ELR (cell line): ENCODE measurements around the gene SDR39U1.

Experiments
- DNase-seq: peaks from one replicate; pipeline ENCODE4 v3.0.0-alpha.2; 2015; ENCODE audit warnings: low read depth

SDR39U1 gene

DNA sequence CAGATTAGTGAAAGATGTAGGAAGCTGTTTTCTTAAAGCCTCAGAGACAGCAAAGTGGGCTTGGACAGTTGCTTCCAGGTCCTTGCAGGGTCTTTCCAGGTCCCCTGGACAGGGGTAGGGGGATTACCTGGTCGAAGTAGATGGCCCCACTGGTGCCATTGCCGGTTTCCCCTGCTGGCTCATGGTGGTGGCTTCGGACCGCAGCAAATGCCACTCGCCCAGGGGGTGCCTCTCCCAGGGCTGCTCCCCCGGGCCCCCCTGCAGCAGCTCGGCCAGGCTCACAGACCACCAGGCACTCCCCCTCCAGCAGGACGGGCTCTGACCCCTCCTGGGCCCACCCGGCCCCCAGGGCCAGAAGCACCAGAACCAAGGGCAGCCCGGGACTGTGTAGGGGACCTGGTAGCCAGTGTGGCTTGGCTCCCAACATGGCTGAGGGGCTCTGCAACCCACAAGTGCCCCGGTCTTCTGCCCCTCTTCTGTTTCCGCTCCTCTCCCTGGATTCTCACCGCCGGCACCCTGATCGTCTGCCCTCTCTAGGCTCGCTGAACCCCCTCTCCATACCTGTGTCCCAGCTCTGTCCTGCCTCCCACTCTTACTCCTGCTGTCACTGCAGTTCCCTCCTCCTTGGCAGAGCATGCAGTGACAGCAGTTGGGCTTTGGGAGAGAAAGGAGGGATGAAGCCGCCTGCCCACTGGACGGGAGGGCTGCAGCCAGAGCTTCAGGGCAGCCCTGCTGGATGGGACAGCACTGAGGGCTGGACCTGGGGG lies 13.8 kb downstream of the SDR39U1 start:
- no peak for DNase-seq

DNA sequence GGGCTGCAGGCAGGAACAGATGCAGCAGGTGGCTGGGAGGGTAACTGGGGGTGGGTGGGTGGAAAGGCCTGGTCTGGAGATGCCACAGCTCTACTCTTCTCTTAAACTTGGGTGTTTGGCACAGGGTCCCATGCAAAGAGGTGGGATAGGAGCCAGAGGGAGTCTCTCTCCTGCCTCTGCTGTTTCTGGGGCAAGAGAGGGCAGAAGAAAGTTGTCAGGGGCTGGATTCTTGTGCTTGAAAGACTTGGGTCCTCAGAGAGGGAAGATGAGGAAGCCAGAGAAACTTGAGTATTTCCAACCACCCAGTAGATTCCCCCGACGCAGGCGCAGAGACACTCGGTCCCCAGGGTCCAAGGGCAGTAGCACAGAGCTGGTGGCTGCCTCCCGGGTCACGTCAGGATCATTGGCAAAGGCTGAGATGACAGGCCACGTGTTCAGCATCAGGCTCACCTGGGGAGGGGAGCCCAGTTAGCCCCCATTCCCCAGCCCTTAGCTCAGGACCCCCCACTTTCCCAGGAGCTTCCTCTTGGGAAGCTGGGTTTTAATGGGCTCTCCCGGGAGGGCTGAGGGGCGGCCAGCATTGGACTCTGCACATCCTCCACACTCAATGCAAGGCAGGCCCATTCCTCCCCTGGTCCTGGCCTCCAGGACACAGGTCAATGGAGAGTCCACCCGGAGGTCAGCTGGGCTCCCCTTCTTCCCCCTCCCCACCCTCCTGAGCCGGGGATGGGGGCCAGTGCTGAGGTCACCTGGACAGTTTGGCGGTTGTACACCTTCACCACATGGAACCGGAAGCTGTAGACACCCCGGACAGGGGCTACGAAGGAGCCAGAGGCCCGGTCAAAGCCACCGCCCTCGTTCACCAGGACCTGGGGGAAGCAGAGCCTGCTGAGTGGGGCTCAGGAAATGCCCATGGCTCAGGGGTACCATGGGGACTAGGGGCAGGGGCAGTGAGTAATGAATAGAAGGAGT lies 14.8 kb downstream of the SDR39U1 start:
- DNase-seq = no peak

DNA sequence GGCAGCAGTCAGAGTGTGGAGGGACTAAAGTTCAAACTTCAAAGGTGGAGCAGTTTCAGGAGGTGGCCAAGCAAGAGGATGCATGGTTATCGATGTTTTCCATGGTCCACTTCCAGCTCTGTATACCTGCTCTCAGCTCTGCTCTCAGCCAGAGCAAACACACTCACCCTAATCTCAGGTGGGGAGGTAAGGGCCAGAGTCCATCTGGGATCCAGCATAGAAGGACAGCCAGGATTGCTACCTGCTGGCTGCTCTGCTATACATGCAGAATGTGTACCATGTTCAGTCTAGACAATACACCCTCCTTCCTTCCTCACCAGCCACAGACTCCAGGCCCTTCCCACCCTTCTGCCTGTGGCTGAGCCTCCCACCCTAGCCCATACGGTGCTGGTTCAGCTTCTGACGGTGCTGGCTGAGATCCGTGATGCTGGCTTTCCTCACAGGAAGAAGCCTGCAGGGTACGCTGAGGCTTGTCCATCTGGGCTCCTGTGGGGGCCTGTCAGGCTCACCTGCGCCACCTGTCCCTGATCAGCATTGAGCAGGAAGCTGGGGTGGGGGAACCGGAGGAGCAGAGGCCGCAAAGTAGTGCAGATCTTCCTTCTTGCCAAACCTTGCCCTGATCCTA lies 15.6 kb downstream of the SDR39U1 start:
- DNase-seq = no peak

DNA sequence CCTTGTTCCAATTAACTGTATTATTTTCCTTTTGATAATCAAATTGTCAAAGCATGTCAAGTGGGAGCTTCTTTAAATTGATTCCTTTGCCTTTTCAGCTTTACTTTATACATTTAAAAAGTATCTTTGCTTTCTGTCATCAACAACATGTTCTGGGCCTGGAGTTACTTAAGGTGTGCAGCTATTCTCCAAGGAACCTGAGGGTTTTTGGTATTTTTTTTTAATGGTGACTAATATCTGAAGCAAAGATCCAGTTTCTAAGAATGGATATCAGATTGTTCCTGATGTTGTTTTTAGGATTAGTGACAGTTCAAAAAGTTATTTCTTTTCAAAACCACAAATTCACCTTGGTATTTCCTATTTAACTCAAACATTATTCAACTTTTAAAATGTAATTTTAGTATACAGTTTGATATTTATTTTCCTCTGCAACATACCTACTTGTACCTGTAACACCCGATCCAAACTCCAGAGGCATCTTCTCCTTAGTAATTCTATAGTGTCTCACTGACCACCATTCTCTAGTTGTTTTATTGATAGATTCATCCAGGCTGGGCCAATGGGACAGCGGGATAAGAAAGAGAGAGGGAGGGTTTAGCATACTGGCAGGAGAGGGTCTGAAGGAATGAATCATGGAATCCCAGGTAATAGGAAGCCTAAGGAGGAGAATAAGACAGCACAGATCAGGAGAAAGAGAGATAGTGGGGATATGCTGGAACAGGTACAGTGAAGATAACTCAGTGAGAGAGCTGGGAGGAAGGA lies 16.2 kb downstream of the SDR39U1 start:
- no peak for DNase-seq

DNA sequence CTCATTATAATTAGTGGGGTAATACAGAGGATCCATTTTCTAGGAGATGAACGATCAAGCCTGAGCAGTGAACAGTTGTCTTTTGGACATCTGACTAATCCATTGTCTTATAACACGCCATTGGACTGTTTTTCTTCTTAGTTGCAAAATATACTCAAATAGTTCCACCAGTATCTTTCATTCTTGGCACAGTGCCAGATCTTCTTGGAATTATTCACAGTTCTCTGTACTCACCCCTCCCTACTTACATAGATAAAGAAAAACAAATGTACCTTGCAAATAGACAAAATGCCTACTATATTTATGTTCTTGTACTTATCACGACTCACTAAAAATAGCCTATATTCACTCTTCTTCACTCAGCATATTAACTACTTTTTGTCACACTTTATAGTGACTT lies 16.9 kb downstream of the SDR39U1 start:
- peak; percentile 63 for DNase-seq

DNA sequence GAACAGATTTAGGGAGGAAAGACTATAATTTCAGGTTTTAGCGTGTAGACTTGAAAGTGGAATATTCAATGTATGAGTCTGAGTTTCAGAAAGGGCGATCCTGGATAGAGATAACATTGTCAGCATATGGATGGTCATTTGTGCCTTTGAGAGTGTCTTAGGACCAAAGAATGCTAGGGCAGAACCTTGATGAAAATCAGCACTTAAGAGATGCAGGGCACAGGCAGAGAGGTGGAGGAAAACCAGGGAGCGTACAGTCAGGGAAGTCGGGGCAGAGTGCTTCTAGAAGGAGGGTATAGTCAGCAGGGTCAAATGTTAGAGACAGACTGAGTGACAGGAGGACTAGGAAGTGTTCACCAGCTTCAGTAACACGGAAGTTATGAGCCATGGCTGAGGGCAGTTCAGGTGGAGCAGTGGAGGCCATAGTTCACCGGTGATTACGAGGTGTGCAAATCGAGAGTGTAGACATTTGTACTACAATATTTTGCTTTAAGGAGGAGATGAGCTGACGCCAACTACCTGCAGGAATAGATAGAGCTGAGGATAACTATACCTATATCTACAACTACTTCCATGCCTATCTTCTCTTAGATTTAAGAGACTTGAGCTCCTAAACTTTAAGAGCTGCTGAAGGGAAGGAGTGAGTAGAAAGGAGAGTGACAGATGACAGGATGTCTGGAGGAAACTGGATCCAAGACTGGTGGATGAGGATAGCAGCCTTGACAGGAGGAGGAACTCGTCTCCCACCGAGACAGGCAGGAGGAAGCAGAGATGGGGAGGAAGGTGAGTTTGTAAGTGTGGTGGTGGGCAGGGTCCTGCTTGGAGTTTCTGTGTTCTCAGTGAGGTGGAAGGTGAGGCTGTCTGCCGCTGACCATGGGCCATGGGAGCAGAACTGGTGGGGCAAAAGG lies 19.6 kb downstream of the SDR39U1 start:
- no peak for DNase-seq

DNA sequence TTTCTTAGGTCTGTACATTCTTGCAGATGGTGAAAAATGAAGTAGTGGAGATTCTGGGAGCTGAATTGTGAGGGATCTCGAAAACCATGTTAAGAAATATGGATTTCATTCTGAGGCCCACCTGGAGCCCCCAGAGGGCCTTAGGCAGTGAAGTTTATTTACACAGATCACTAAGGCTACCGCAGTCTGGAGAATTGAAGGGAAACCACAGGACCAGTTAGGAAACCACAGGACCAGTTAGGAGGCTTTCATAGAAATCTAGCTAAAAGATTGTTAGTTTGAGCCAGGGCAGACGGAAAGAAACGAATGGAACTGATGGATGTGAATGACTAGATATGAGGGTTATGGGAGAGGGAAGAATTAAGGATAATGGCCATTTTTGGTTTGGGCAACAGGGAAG lies 20.3 kb downstream of the SDR39U1 start:
- DNase-seq = no peak

DNA sequence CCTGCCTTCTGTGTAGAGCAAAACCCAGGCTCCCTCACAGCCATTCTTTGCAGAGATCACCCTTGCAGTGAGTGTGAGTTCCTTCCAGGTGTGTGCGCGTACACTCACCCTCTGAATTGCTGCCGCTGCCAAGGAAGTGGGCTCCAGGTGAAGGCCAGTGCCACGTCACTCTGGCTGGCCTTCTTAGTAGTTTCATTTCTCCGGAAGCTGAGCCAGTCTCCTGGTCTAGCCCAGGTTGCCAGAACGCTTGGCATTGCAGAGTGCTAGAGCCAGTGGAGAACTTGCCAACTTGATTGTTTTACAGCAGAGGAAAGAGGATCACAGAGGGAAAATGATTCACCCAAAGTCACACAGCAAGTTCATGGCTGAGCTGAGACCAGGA lies 24.1 kb downstream of the SDR39U1 start:
- no peak for DNase-seq

DNA sequence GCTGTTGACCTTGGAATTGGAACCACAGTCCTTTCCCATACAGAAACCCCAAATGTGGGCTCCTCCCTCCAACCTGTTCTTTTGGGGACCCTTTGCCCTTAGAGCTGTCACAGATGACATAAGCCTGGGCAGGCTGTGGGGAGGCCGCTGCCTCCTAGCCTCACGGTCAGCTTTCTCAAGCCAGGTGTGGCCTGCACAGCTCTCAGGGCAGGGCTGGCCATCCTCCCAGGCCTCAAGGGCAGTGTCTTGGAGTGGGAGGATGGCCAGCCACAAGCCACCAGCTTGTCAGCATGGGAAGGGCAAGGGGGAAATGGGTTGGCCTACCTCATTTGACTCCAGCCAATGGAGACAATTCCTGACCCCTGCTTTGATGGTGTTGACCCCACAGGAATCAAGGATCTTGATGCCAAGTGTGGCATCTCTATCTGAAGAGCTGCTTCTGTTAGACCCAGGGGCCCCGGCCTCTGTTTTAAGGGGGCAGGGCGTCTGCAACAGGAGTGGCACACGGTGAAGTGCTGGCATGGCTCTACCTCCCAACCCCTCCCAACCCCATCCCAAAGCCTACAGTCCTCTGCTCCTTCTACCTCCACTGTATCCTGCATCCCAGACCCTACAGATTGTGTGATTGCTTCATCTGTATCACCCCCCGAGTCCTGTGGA lies 24.6 kb downstream of the SDR39U1 start:
- no peak for DNase-seq

DNA sequence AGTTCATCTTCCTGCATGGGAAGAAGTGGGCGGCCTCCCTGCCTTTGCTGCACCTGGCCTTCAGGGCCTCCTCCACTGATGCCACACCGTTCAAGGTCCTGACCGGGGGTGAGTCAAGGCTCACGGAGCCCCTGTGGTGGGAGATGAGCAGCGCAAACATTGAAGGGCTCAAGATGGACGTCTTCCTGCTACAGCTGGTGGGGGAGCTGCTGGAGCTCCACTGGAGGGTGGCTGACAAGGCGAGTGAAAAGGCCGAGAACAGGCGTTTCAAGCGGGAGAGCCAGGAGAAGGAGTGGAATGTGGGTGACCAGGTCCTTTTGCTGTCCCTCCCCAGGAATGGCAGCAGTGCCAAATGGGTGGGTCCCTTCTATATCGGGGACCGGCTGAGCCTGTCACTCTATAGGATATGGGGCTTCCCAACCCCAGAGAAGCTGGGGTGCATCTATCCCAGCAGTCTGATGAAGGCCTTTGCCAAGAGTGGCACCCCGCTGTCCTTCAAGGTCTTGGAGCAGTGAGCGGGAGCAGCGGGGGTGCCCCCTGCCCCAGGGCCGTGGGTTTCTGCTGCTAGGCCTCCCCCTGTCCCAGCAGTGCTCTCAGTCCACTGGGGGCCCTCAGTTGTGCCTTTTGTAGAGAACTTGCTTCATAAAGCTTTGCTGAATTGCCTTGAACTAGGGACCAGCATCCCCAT lies 25.5 kb downstream of the SDR39U1 start:
- no peak for DNase-seq

DNA sequence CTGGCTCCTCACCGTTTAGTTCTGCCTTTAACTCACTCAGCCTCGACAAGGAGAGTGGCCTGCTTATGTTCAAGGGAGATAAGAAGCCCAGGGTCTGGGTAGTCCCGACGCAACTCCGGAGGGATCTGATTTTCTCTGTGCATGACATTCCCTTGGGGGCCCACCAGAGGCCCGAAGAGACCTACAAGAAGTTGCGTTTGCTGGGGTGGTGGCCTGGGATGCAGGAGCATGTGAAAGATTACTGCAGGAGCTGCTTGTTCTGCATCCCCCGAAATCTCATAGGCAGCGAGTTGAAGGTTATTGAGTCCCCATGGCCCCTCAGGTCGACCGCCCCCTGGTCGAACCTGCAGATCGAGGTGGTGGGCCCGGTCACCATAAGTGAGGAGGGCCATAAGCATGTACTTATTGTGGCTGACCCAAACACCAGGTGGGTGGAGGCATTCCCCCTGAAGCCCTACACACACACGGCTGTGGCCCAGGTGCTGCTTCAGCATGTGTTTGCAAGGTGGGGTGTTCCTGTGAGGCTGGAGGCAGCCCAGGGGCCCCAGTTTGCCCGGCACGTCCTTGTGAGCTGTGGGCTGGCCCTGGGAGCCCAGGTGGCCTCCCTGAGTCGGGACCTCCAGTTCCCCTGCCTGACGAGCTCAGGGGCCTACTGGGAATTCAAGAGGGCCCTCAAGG lies 26.2 kb downstream of the SDR39U1 start:
- DNase-seq = no peak

DNA sequence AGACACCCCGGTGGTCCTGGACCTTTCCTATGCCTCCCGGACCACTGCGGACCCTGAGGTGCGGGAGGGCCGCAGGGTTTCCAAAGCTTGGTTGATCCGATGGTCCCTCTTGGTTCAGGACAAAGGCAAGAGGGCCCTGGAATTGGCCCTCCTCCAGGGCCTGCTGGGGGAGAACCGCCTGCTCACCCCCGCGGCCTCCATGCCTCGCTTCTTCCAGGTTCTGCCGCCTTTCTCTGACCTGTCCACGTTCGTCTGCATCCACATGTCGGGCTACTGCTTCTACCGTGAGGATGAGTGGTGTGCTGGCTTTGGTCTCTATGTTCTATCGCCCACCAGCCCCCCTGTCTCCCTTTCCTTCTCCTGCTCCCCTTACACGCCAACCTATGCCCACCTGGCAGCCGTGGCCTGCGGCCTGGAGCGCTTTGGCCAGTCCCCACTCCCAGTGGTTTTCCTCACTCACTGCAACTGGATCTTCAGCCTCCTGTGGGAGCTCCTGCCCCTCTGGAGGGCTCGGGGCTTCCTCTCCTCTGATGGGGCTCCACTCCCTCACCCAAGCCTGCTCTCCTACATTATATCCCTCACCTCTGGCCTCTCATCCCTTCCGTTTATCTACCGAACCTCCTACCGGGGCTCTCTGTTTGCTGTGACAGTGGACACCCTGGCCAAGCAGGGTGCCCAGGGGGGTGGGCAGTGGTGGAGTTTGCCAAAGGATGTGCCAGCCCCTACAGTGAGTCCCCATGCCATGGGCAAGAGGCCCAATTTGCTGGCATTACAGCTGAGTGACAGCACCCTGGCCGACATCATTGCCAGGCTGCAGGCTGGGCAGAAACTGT lies 26.9 kb downstream of the SDR39U1 start:
- no peak for DNase-seq

DNA sequence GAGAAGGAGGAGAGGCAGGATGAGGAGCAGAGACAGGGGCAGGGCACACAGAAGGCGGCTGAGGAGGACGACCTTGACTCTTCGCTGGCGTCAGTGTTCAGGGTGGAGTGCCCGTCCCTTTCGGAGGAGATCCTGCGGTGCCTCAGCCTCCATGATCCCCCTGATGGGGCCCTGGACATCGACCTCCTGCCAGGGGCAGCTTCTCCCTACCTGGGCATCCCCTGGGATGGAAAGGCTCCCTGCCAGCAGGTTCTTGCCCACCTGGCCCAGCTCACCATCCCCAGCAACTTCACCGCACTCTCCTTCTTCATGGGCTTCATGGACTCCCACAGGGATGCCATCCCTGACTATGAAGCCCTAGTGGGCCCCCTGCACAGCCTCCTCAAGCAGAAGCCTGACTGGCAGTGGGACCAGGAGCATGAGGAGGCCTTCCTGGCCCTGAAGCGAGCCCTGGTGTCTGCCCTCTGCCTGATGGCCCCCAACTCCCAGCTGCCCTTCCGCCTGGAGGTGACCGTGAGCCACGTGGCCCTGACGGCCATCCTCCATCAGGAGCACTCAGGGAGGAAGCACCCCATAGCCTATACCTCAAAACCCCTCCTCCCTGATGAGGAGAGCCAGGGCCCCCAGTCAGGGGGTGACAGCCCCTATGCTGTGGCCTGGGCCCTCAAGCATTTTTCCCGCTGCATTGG lies 27.7 kb downstream of the SDR39U1 start:
- no peak for DNase-seq

DNA sequence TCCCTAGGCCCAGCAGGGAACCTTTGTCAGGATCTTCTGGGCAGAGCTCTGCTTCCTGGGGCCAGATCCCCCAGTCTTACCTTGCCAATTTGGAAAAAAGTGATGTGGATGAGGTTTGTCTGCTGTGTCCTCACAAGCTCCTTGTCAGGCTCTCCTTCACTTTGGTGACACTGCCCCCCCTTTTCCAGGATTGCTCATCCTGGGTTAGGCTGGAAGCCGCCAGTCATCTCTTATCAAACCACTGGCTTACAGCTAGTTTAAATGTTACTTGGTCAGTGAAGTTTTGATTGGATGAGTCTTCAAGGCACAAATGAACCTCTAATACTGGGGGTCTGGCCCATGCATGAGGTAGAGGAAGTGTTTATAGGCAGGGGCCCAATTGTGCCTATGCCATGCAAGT lies 28.5 kb downstream of the SDR39U1 start:
- DNase-seq = no peak

DNA sequence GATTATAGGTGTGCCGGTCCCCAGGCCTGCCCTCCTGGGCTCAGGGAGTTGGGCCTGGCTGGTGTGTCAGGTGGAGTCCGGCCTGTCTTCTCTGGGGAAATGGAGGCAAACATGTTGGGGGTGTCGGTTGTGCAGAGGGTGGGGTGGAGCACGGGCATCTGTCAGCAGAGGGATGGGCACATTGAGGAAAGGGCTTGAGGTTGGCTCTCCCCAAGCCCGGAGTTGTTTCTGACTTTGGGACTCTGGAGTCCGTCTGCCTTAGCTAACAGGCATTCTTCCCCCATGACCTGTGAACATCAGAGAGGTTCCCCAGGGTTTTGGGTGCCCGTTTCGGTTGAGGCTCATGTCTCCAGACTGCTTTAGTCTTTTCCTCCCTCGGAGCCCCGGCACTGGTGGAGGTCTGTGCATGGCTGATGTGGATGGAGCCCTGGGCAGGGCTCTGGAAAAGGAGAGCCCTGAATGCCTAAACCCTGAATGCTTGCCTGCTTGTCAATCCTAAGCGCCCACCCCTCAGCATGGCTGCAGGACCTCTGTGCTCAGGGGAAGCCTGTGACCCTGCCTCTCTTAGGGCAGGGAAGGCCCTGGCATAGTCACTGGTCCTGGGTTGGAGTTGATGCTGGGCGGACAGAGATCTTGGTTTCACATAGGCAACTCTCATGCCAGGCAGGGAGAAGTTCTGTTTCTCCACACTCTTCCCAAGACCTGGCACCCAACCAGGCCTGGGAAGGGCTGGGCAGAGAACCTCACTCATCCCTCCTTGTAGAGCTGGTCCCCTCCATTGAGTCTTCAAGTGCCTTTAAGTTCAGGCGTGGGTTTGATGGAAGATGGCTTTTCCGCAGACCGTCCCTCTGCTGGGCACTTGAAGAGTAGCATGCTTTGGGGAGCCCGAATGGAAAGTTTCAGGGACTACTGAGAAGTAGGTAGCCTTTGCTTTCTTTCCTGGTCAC lies 30.9 kb downstream of the SDR39U1 start:
- DNase-seq = peak; percentile 66

DNA sequence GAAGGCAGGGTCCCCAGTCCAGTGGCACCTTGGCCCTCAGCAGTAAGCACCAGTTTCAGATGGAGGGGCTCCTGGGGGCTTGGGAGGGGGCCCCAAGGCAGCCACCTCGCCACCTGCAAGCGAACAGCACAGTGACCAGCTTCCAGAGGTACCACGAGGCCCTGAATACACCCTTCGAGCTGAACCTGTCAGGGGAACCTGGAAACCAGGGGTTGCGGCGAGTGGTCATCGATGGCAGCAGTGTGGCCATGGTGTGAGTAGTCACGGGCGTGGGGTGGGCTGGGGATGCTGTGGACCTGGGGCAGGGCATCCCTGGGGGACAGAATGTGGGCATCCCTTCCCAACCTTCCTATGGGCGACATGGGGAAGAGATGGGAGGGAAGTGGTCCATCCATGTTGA lies 32.6 kb downstream of the SDR39U1 start:
- DNase-seq = no peak

DNA sequence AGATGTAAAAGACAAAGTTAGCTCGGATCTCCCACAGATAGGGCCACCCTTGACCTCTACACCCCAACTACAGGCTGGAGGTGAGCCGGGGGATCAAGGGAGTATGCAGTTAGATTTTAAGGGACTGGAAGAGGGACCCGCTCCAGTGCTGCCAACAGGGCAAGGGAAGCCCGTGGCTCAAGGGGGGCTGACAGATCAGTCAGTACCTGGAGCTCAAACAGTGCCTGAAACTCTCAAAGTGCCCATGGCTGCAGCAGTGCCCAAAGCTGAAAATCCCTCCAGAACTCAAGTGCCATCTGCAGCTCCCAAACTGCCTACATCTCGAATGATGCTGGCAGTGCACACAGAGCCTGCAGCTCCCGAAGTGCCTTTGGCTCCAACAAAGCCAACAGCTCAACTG lies 33.4 kb downstream of the SDR39U1 start:
- DNase-seq = no peak
